ACC112 (cell line): ENCODE results near the gene LIN28A.

Experiments
- H2AFZ ChIP-seq: fragments of 200-600 bp; sonication (generic); one replicate; pipeline ENCODE4 v1.6.0; 2017; ENCODE audit warnings: antibody characterized with exemption, low read length; ENCODE audit not compliant: unreplicated experiment
- H3K27ac ChIP-seq: fragments of 200-600 bp; sonication (generic); 2 replicates; pipeline ENCODE4 v1.5.1; 2014; ENCODE audit warnings: low read depth, mild to moderate bottlenecking, antibody characterized with exemption, low read length, moderate library complexity
- H3K27me3 ChIP-seq: fragments of 200-600 bp; sonication (generic); 2 replicates; pipeline ENCODE4 v1.6.1; 2014; ENCODE audit warnings: mild to moderate bottlenecking, antibody characterized with exemption, low read length, moderate library complexity, mixed read lengths; ENCODE audit not compliant: insufficient read depth
- H3K36me3 ChIP-seq: fragments of 200-600 bp; sonication (generic); 2 replicates; pipeline ENCODE4 v1.6.1; 2016; ENCODE audit warnings: mild to moderate bottlenecking, antibody characterized with exemption, low read length, moderate library complexity, mixed read lengths; ENCODE audit not compliant: insufficient read depth
- H3K4me1 ChIP-seq: fragments of 200-600 bp; sonication (generic); one replicate; pipeline ENCODE4 v1.6.1; 2016; ENCODE audit warnings: low read length, mixed read lengths; ENCODE audit not compliant: insufficient read depth, unreplicated experiment, control insufficient read depth
- H3K4me3 ChIP-seq: fragments of 200-600 bp; sonication (generic); 2 replicates; pipeline ENCODE4 v1.5.1; 2014; ENCODE audit warnings: mild to moderate bottlenecking, low read depth, low read length
- H3K79me2 ChIP-seq: fragments of 200-600 bp; sonication (generic); one replicate; pipeline ENCODE4 v1.6.0; 2016; ENCODE audit warnings: low read length; ENCODE audit not compliant: control insufficient read depth, unreplicated experiment, insufficient read depth

LIN28A gene

GRCh38 chr1:26434161-26434752, 23.6 kb downstream of the LIN28A start:
- H3K4me1 ChIP-seq: peaks cover 21% of the 10 kb centered on the region
- peak overlapping the region; percentile 94 for H3K4me3 ChIP-seq
- no peak overlapping the region for H3K27ac ChIP-seq
- H3K27me3 ChIP-seq: no peaks in the 10 kb centered on the region
- peaks cover 28% of the 10 kb centered on the region for H3K79me2 ChIP-seq
- H3K36me3 ChIP-seq: peaks cover 11% of the 10 kb centered on the region
- H2AFZ ChIP-seq: no peak overlapping the region

GRCh38 chr1:26438041-26438440, 27.4 kb downstream of the LIN28A start:
- H3K36me3 ChIP-seq: peaks cover 32% of the 10 kb centered on the region
- peaks cover 13% of the 10 kb centered on the region for H3K4me1 ChIP-seq
- H3K79me2 ChIP-seq: peaks cover 17% of the 10 kb centered on the region
- no peak overlapping the region for H3K27ac ChIP-seq
- no peak overlapping the region for H3K4me3 ChIP-seq
- H2AFZ ChIP-seq: no peak overlapping the region
- H3K27me3 ChIP-seq: no peaks in the 10 kb centered on the region

GRCh38 chr1:26440259-26440658, 29.6 kb downstream of the LIN28A start:
- Histone ChIP-seq H3K4me3 (no peak overlapping the region), H3K27me3 (no peaks in the 10 kb centered on the region), H2AFZ (no peak overlapping the region), H3K4me1 (no peaks in the 10 kb centered on the region), H3K36me3 (peaks cover 30% of the 10 kb centered on the region), H3K27ac (no peak overlapping the region), H3K79me2 (peaks cover 5% of the 10 kb centered on the region)

GRCh38 chr1:26449868-26450267, 39.3 kb downstream of the LIN28A start:
- H3K4me3 ChIP-seq: no peak overlapping the region
- no peaks in the 10 kb centered on the region for H3K79me2 ChIP-seq
- H3K27me3 ChIP-seq: no peaks in the 10 kb centered on the region
- H3K4me1 ChIP-seq: no peaks in the 10 kb centered on the region
- peaks cover 29% of the 10 kb centered on the region for H3K36me3 ChIP-seq
- H2AFZ ChIP-seq: no peak overlapping the region
- H3K27ac ChIP-seq: no peak overlapping the region

- Histone ChIP-seq H3K4me3 (no peak overlapping the region), H3K27me3 (no peaks in the 10 kb centered on the region), H3K79me2 (no peaks in the 10 kb centered on the region), H3K4me1 (no peaks in the 10 kb centered on the region), H3K27ac (no peak overlapping the region), H3K36me3 (peaks cover 28% of the 10 kb centered on the region), H2AFZ (no peak overlapping the region)
Measured at GRCh38 chr1:26450908-26451307, 40.3 kb downstream of the LIN28A start.

- Histone ChIP-seq H3K27ac (no peak overlapping the region), H3K79me2 (no peaks in the 10 kb centered on the region), H3K4me1 (no peaks in the 10 kb centered on the region), H3K36me3 (peaks cover 25% of the 10 kb centered on the region), H2AFZ (no peak overlapping the region), H3K27me3 (no peaks in the 10 kb centered on the region), H3K4me3 (no peak overlapping the region)
Measured at GRCh38 chr1:26452459-26453183, 42.0 kb downstream of the LIN28A start.

- no peaks in the 10 kb centered on the region for H3K4me1 ChIP-seq
- H3K36me3 ChIP-seq: peaks cover 21% of the 10 kb centered on the region
- H3K27me3 ChIP-seq: no peaks in the 10 kb centered on the region
- H3K4me3 ChIP-seq: no peak overlapping the region
- no peaks in the 10 kb centered on the region for H3K79me2 ChIP-seq
- H3K27ac ChIP-seq: no peak overlapping the region
- H2AFZ ChIP-seq: no peak overlapping the region
Measured at GRCh38 chr1:26459148-26459547, 48.5 kb downstream of the LIN28A start.

GRCh38 chr1:26459573-26460031, 49.0 kb downstream of the LIN28A start:
- Histone ChIP-seq H3K79me2 (no peaks in the 10 kb centered on the region), H3K27ac (no peak overlapping the region), H3K27me3 (no peaks in the 10 kb centered on the region), H3K36me3 (peaks cover 24% of the 10 kb centered on the region), H3K4me1 (no peaks in the 10 kb centered on the region), H2AFZ (no peak overlapping the region), H3K4me3 (no peak overlapping the region)

GRCh38 chr1:26468911-26469310, 58.3 kb downstream of the LIN28A start:
- Histone ChIP-seq H3K4me3 (no peak overlapping the region), H2AFZ (no peak overlapping the region), H3K36me3 (peaks cover 38% of the 10 kb centered on the region), H3K27ac (no peak overlapping the region), H3K27me3 (no peaks in the 10 kb centered on the region), H3K79me2 (peaks cover 9% of the 10 kb centered on the region), H3K4me1 (peaks cover 4% of the 10 kb centered on the region)

- Histone ChIP-seq H3K79me2 (peaks cover 16% of the 10 kb centered on the region), H3K36me3 (peaks cover 39% of the 10 kb centered on the region), H3K27me3 (no peaks in the 10 kb centered on the region), H3K4me1 (peaks cover 11% of the 10 kb centered on the region), H3K27ac (no peak overlapping the region), H3K4me3 (no peak overlapping the region), H2AFZ (no peak overlapping the region)
Measured at GRCh38 chr1:26469558-26469957, 58.9 kb downstream of the LIN28A start.

GRCh38 chr1:26470878-26471497, 60.4 kb downstream of the LIN28A start:
- Histone ChIP-seq H3K27ac (no peak overlapping the region), H3K79me2 (peaks cover 23% of the 10 kb centered on the region), H3K4me3 (peak overlapping the region; percentile 92), H3K36me3 (peaks cover 32% of the 10 kb centered on the region), H3K27me3 (no peaks in the 10 kb centered on the region), H3K4me1 (peaks cover 16% of the 10 kb centered on the region), H2AFZ (no peak overlapping the region)
